Mammary epithelial cell (primary cell): ENCODE data around the gene GPR161.

Experiments used
- EZH2 ChIP-seq: IDR thresholded peaks from 2 replicates; pipeline ENCODE4 v1.6.1; 2012; ENCODE audit warnings: low read length, inconsistent platforms, borderline replicate concordance
- TF ChIP-seq, protein P1 (sequence below), 2 donors: IDR thresholded peaks in 1 of 2; conservative IDR thresholded peaks in 1 of 2; 2 replicates each; pipeline ENCODE4 v1.5.1; 2011 to 2012; ENCODE audit warnings: inconsistent platforms in 2 of 2, low read length in 2 of 2, mild to moderate bottlenecking in 2 of 2, control low read depth in 1 of 2, low read depth in 1 of 2; ENCODE audit not compliant: insufficient read depth in 1 of 2; ENCODE audit errors: extremely low read depth in 1 of 2

DNA sequence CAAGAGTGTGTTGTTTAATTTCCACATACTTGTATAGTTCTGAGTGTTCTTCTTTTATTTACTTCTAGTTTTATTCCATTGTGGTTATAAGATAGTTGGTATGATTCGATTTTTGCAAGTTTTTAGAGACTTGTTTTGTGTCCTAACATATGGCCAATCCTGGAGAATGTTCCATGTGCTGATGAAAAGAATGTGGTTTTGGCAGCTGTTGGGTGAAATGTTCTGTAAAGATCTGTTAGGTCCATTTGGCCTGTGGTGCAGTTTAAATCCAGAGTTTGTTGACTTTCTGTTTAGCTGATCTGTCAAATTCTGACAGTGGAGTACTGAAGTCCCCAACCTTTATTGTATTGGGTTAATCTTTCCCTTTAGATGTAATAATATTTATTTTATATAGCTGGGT is 22.5 kb upstream of the GPR161 start:
- TF ChIP-seq, protein P1, sequence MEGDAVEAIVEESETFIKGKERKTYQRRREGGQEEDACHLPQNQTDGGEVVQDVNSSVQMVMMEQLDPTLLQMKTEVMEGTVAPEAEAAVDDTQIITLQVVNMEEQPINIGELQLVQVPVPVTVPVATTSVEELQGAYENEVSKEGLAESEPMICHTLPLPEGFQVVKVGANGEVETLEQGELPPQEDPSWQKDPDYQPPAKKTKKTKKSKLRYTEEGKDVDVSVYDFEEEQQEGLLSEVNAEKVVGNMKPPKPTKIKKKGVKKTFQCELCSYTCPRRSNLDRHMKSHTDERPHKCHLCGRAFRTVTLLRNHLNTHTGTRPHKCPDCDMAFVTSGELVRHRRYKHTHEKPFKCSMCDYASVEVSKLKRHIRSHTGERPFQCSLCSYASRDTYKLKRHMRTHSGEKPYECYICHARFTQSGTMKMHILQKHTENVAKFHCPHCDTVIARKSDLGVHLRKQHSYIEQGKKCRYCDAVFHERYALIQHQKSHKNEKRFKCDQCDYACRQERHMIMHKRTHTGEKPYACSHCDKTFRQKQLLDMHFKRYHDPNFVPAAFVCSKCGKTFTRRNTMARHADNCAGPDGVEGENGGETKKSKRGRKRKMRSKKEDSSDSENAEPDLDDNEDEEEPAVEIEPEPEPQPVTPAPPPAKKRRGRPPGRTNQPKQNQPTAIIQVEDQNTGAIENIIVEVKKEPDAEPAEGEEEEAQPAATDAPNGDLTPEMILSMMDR (conservative IDR thresholded peaks at IDR 0.05 in 1 of 2, IDR thresholded peaks at IDR 0.05 in 1 of 2; ENCODE audit: extremely low read depth in 1 of 2, insufficient read depth in 1 of 2, low read depth in 1 of 2, low read length in 2 of 2) = no peak
- TF ChIP-seq EZH2 = no peak
